Peyer's patch (tissue), 4 donors: ENCODE measurements around the gene ZNF407.

ENCODE experiments used
- CTCF ChIP-seq, 6 experiments: fragments of 450-650 bp in 4 of 6; fragments of 200-600 bp in 2 of 6; sonication (generic) in 1 of 6; IDR thresholded peaks; one replicate each; pipeline ENCODE4 v1.5.1; 2017 to 2019; ENCODE audit warnings: antibody characterized with exemption in 6 of 6, mild to moderate bottlenecking in 3 of 6, moderate library complexity in 1 of 6
- POLR2A ChIP-seq, 2 donors: fragments of 450-650 bp; IDR thresholded peaks; one replicate each; pipeline ENCODE4 v1.5.1; 2017; ENCODE audit warnings: antibody characterized with exemption in 2 of 2, mild to moderate bottlenecking in 2 of 2, moderate library complexity in 2 of 2

GRCh38 chr18:74937291-74937690 lies 339.6 kb downstream of the ZNF407 start:
- TF ChIP-seq CTCF (IDR thresholded peaks at IDR 0.05) (no peak), POLR2A (IDR thresholded peaks at IDR 0.05) (no peak)
